T-helper 1 cell treated with Interleukin-12 subunit alpha and Interleukin-12 subunit beta and Interleukin-4 antibody, amounts not matched to agents 30 μg/mL and 1 μg/mL, for 36 hours (primary cell): Measurements from ENCODE around the gene NOL7.
A peak's percentile ranks its signal among the peaks of the same experiment; 100 is the strongest.

Experiments used
- H3K27ac Mint-ChIP-seq: one replicate; pipeline ENCODE4 v1.8.0; 2021; ENCODE audit warnings: mild to moderate bottlenecking, mixed read lengths
- H3K27me3 Mint-ChIP-seq: one replicate; pipeline ENCODE4 v1.8.0; 2021; ENCODE audit warnings: low read depth, mixed read lengths
- H3K36me3 Mint-ChIP-seq: one replicate; pipeline ENCODE4 v1.8.0; 2021; ENCODE audit warnings: low read depth, mixed read lengths
- H3K4me1 Mint-ChIP-seq: one replicate; pipeline ENCODE4 v1.8.0; 2021; ENCODE audit warnings: low read depth, mixed read lengths
- H3K4me3 Mint-ChIP-seq: one replicate; pipeline ENCODE4 v1.8.0; 2021; ENCODE audit warnings: mild to moderate bottlenecking, moderate library complexity, mixed read lengths
- H3K9me3 Mint-ChIP-seq: one replicate; pipeline ENCODE4 v1.8.0; 2021; ENCODE audit warnings: mixed read lengths

NOL7 gene

DNA sequence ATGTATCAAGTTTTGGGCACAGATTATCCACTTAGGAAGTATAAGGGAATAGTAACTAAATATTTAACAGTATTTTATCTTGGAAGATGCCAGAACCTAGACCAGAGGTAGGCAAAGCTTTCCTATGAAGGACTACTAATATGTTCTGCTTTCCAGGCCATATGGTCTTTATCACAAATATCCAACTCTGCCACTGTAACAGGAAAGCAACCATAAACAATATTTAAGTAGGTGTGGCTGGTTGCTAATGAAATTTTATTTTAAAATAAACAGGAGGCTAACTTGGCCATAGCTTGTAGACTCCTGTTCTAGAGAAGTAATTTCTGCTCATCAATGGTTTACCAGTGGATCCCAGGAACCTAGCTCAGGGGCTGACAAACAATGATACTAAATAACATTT is 39.4 kb downstream of the NOL7 start:
- Mint-ChIP-seq H3K27ac (no peak overlapping the region), H3K4me1 (peaks cover 10% of the 10 kb centered on the region), H3K27me3 (no peaks in the 10 kb centered on the region), H3K9me3 (no peaks in the 10 kb centered on the region), H3K36me3 (peaks cover 16% of the 10 kb centered on the region), H3K4me3 (no peak overlapping the region)

DNA sequence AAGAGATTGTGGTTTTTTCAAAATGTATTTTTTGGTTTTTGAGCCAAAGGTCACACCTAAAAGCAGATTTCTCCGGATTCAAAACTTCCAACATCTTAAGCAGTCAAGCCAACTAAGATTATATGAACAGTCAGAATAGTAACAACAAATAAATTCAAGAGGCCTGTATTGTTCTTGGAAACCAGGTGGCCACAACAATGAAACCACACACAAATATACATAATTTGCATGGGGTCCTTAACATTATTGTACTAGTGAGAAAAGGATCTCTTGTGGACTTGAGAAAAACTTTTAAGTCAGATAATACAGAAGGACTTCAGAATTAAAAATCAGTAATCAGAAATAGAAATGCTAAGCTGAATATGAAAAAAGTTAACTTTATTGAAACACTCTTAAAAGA is 40.6 kb downstream of the NOL7 start:
- Mint-ChIP-seq H3K4me3 (no peak overlapping the region), H3K27me3 (no peaks in the 10 kb centered on the region), H3K9me3 (no peaks in the 10 kb centered on the region), H3K27ac (no peak overlapping the region), H3K4me1 (peaks cover 14% of the 10 kb centered on the region), H3K36me3 (peaks cover 10% of the 10 kb centered on the region)

DNA sequence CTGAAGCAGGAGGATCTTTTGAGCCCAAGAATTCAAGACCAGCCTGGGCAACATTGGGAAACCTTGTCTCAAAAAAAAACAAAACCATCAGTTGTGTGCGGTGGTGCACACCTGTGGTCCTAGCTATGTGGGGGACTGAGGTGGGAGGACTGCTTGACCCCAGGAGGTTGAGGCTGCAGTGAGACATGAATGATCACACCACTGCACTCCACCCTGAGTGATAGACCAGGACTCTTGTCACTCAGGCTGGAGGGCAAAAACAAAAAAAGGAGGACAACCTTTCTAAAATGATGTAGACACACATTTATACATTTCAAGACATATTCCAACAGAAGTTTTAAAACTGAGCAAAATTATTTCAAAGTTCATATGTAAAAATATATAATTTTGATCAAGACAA is 45.1 kb downstream of the NOL7 start:
- no peaks in the 10 kb centered on the region for H3K27me3 Mint-ChIP-seq
- no peak overlapping the region for H3K27ac Mint-ChIP-seq
- no peaks in the 10 kb centered on the region for H3K9me3 Mint-ChIP-seq
- peaks cover 35% of the 10 kb centered on the region for H3K4me1 Mint-ChIP-seq
- H3K4me3 Mint-ChIP-seq, result no peak overlapping the region
- H3K36me3 Mint-ChIP-seq, result peaks cover 9% of the 10 kb centered on the region

DNA sequence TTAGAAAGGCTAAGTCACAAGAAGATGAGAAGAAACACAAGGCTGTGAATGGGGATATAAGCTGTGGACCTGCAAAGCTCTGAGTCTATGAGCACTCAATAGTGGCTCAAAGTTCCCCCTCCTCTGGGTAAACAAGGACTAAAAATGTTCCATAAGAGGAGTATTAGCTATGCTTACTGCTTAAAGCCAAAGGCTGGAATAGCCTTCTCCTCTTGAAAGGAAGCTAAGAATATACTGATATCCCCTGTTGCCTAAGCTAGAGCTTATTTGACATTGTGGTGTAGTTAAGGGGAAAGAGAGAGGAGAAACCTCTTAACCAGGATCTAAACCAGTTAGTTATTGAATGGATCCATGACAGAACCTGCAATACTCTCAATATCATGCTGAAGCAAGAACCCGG is 45.8 kb downstream of the NOL7 start:
- no peak overlapping the region for H3K4me3 Mint-ChIP-seq
- peaks cover 36% of the 10 kb centered on the region for H3K4me1 Mint-ChIP-seq
- no peak overlapping the region for H3K27ac Mint-ChIP-seq

DNA sequence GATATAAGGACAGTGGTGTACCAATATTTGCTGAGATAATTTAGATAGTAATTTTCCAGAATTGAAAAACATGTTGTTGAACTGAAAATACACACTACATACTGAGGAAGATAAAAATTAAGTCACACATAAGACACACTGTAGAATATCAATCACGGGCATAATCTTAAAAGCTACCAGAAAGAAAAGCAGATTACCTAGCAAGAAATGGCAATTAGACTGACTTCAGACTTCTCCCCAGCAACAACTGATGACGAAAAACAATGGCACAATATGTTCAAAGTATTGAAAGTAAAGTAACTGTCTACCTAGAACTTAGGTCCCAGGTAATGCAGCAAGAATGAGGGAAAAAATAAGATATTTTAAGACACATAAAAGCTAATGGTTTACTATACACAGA is 46.5 kb downstream of the NOL7 start:
- Mint-ChIP-seq H3K4me3 (no peak overlapping the region), H3K9me3 (no peaks in the 10 kb centered on the region), H3K36me3 (peaks cover 4% of the 10 kb centered on the region), H3K27ac (peak overlapping the region; percentile 45), H3K4me1 (peaks cover 38% of the 10 kb centered on the region), H3K27me3 (no peaks in the 10 kb centered on the region)

More for the DNA sequence above, 45.8 kb downstream of the NOL7 start:
- Mint-ChIP-seq H3K9me3 (no peaks in the 10 kb centered on the region), H3K36me3 (peaks cover 5% of the 10 kb centered on the region), H3K27me3 (no peaks in the 10 kb centered on the region)

DNA sequence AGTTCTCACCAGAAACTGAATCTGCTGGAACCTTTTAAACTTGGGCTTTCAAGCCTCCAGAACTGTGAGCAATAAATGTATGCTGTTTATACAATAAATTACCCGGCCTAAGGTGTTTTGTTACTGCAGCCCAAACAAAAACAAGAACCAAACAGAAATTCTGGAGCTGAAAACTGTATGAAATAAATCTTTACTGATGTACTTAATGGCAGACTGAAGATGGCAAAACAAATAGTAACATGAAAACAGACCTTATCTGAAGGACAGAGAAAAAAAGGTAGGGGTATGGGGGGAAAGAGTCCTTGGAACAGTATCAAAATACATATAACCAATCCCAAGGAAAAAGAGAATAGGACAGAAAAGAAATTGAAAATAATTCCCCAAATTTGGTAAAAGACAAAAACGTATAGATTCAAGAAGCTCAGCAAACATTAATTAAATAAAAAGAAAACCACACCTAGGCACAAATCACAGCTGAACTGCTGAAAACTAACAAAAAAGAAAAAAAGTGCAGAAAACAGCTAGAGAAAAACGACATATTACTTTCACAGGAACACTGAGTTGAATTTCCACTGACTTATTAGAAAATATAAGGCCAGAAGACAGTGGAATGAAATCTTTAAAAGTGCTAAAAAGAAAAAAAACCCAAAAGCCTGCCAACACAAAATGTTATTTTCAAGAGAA is 47.7 kb downstream of the NOL7 start:
- Mint-ChIP-seq H3K36me3 (peaks cover 6% of the 10 kb centered on the region), H3K27me3 (no peaks in the 10 kb centered on the region), H3K27ac (no peak overlapping the region), H3K9me3 (no peaks in the 10 kb centered on the region), H3K4me3 (no peak overlapping the region), H3K4me1 (peaks cover 45% of the 10 kb centered on the region)

DNA sequence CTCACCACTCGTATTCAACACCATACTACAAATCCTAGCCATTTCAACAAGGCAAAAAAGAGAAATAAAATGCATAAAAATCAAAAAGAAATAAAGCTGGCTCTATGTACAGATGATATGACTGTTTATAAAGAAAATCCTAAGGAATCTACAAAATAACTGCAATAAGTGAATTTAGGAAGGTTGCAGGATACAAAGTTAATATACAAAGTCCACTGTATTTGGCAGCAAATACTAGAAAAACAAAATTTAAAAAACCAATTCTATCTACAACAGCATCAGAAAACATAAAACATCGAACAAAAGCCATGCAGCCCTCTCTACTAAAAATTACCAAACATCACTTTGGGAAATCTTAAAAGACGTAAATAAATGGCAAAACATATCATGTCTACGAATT is 48.9 kb downstream of the NOL7 start:
- peaks cover 8% of the 10 kb centered on the region for H3K36me3 Mint-ChIP-seq
- no peaks in the 10 kb centered on the region for H3K27me3 Mint-ChIP-seq
- no peak overlapping the region for H3K4me3 Mint-ChIP-seq
- H3K4me1 Mint-ChIP-seq, result peaks cover 54% of the 10 kb centered on the region
- H3K9me3 Mint-ChIP-seq, result no peaks in the 10 kb centered on the region
- H3K27ac Mint-ChIP-seq, result no peak overlapping the region

DNA sequence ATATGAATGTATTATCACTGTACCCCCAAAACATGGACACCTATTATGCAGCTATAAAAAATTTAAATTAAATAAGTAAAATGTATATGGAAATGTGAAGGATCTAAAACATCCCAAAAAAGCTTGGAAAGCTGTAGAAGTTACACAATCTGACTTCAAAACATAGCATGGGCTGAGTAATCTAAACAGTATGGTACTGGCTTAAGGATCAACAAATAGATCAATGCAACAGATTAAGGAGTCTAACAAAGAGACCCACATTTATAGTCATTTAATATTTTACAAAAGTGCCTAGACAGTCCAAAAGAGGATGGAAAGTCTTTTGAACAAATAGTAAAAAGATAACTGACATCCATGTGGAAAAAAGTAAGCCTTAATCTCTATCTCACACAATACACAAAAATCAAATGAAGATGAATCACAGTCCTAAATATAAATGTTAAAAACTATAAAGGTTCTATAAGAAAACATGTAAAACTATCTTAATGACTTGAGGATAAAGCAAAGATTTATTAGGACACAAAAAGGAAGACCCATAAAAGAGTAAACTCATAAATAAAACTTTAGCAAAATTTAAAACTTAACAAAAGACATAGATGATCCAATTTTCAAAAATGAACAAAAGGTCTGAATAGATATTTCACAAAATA is 49.7 kb downstream of the NOL7 start:
- Mint-ChIP-seq H3K27ac (no peak overlapping the region), H3K36me3 (peaks cover 8% of the 10 kb centered on the region)

DNA sequence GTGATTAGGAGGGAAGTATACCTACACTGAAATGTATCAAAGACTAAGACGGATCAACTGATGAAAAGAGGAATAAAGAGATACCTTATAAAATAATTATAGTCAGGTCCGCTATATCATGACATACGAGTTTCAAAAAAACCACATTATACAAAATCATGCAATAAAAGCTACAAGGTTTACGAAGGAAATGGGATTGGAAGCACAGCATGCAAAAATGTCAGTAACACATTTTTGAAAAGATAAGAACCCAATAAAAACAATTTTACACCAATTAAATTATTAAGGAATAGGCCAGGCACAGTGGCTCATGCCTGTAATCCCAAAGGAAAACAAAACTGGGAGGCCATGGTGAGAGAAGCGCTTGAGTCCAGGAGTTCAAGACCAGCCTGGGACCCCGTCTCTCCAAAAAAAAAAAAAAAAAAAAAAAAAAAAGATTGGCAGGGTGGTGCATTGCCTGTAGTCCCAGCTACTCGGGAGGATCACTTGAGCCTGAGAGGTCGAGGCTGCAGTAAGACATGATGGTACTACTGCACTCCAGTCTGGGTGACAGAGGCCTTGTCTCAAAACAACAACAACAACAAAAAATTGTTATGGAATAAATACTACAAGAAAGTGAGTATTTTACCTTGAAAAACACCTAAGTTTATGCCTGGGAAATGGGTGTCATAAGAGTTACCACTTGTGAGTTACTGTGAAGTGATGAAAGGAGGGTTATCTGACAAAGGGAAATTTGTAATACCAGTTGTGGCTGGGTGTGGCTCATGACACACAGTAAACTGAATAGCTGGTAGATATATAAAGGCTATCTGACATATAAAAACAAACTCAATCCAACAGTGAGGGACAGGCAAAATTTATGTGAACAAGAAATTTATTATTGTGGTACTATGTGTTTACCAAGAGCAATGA is 51.3 kb downstream of the NOL7 start:
- H3K4me3 Mint-ChIP-seq, result peak overlapping the region; percentile 54
- no peaks in the 10 kb centered on the region for H3K9me3 Mint-ChIP-seq
- peaks cover 46% of the 10 kb centered on the region for H3K4me1 Mint-ChIP-seq
- peak overlapping the region; percentile 62 for H3K27ac Mint-ChIP-seq
- H3K27me3 Mint-ChIP-seq, result no peaks in the 10 kb centered on the region
- peaks cover 12% of the 10 kb centered on the region for H3K36me3 Mint-ChIP-seq

More for the DNA sequence above, 49.7 kb downstream of the NOL7 start:
- H3K4me1 Mint-ChIP-seq, result peaks cover 58% of the 10 kb centered on the region
- H3K4me3 Mint-ChIP-seq, result no peak overlapping the region
- H3K9me3 Mint-ChIP-seq, result no peaks in the 10 kb centered on the region
- H3K27me3 Mint-ChIP-seq, result no peaks in the 10 kb centered on the region

DNA sequence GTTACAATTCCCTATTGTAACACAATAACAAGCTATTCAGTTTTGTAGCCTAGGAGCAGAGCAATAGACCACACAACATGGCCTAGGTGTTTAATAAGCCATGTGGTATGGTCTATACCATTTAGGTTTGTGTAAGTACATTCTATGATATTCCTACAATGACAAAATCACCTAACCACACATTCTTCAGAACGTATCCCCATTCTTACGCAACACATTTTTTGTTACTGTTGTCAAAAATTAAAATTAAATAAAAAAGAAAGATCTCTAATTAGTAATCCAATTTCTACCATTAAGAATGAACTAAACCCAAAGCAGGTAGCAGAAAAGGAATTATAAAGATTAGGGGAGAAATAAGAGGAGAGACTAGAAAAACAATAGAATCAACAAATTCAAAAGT is 52.5 kb downstream of the NOL7 start:
- no peak overlapping the region for H3K4me3 Mint-ChIP-seq
- H3K27ac Mint-ChIP-seq, result peak overlapping the region; percentile 44
- no peaks in the 10 kb centered on the region for H3K27me3 Mint-ChIP-seq
- no peaks in the 10 kb centered on the region for H3K9me3 Mint-ChIP-seq
- H3K36me3 Mint-ChIP-seq, result peaks cover 10% of the 10 kb centered on the region
- H3K4me1 Mint-ChIP-seq, result peaks cover 41% of the 10 kb centered on the region

DNA sequence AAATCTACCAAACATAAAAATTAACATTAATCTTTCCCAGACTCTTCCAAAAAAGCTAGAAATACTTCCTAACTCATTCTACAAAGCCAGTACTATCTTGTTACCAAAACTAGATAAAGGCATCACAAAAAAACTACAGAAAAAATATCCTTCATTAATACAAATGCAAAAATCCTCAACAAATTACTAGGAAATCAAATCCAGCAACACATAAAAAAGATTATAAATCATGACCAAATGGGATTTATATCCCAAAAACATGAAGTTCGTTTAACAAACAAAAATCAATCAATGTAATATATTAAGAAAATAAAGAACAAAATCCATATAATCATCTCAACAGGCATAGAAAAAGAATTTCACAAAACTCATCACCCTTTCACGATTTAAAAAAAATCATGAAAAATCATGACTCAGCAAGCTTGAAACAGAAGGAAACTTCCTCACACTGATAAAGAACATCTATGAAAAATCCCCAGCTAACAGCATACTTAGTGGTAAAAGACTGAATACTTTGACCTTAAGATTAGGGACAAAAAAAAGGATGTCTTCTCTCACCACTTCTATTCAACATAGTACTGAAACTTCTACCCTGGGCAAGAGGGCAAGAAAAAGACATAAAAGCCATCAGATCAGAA is 53.3 kb downstream of the NOL7 start:
- Mint-ChIP-seq H3K36me3 (peaks cover 17% of the 10 kb centered on the region), H3K4me3 (peak overlapping the region; percentile 30), H3K27me3 (no peaks in the 10 kb centered on the region), H3K27ac (peak overlapping the region; percentile 70), H3K4me1 (peaks cover 42% of the 10 kb centered on the region), H3K9me3 (no peaks in the 10 kb centered on the region)

DNA sequence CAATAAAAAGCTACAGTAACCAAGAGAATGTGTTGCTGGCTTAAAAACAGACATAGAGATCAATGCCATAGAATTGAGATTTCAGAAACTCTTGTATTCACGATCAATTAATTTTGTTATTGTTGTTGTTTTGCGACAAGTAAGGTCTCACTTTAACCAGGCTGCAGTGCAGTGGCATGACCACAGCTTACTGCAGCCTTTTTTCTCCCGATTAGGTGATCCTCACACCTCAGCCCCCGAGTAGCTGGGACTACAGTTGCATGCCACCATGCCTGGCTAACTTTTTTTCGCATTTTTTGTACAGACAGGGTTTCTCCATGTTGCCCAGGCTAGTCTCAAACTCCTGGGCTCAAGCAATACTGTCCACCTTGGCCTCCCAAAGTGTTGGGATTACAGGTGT is 54.3 kb downstream of the NOL7 start:
- no peaks in the 10 kb centered on the region for H3K9me3 Mint-ChIP-seq
- H3K27me3 Mint-ChIP-seq, result no peaks in the 10 kb centered on the region
- peaks cover 17% of the 10 kb centered on the region for H3K36me3 Mint-ChIP-seq
- peaks cover 47% of the 10 kb centered on the region for H3K4me1 Mint-ChIP-seq
- no peak overlapping the region for H3K4me3 Mint-ChIP-seq
- peak overlapping the region; percentile 10 for H3K27ac Mint-ChIP-seq
